Activated CD4-positive, CD25-positive, alpha-beta regulatory T cell treated with anti-CD3 and anti-CD28 coated beads, Interleukin-2, amount 50 U/mL, for 16 hours (primary cell): ENCODE results near the gene MYO1G.
"Not testable (repeated sequence)": the region's sequence is repeated elsewhere in the genome, so short reads cannot be mapped to it uniquely, and the experiment has no call there.

Source experiments
- DNase-seq: peaks from one replicate; pipeline ENCODE4 v3.0.0-alpha.2; 2020; ENCODE audit warnings: low read depth, low spot score

MYO1G gene

DNA sequence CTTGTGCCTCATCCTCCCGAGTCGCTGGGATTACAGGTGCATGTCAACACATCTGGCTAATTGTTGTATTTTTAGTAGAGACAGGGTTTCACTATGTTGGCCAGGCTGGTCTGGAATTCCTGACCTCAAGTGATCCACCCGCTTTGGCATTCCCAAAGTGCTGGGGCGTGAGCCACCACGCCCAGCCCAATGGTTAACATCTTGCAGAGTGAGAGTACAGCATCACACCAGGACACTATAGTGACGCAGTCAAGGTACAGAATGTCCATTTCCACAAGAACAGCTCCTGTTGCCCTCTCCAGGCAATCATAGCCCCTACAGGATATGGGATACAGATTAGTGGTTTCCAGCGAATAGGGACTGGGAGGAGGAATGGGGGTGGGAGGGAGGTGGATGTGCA is 34.0 kb downstream of the MYO1G start:
- DNase-seq, result no peak

DNA sequence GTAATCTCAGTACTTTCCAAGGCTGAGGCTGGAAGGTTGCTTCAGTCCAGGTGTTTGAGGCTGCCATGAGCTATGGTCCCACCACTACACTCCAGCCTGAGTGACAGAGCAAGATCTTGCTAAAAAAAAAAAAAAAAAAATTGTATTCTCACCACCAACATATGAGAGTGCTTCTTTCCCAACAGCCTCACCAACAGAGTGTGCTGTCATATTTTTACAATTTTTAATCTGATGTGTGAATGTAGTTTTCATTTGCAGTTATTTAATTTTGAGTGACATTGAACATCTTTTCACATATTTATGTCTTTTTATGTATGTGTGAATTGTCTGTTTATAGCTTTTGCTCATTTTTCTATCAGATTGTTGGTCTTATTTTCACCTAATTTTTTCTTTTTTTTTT is 35.2 kb downstream of the MYO1G start:
- DNase-seq, result no peak

GRCh38 chr7:44937426-44937825 is 41.4 kb downstream of the MYO1G start:
- no peak for DNase-seq

GRCh38 chr7:44936322-44936721 is 42.5 kb downstream of the MYO1G start:
- DNase-seq, result no peak

- DNase-seq, result no peak
These were observed 43.2 kb downstream of the MYO1G start for GRCh38 chr7:44935583-44935982.

DNA sequence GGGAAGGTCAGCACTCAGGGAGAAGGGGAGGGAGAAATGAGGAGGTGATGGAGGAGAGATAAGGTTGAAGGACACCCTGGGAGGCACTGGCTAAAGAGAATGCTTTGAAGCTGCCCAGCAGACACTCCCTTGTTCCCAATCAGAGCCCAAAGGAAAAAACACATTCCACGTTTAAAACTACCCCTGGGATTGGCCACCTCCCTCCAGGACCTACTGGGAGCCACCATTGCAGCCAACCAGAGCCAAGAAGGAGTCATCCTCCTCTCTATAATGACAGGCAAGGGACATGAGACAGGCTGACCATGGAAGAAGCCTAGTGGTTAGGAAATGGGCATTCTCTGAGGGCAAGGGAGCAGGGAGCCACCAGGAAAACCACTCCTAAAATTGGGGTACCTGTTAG is 43.8 kb downstream of the MYO1G start:
- no peak for DNase-seq

GRCh38 chr7:44934510-44934909 is 44.3 kb downstream of the MYO1G start:
- not testable (repeated sequence) for DNase-seq

DNA sequence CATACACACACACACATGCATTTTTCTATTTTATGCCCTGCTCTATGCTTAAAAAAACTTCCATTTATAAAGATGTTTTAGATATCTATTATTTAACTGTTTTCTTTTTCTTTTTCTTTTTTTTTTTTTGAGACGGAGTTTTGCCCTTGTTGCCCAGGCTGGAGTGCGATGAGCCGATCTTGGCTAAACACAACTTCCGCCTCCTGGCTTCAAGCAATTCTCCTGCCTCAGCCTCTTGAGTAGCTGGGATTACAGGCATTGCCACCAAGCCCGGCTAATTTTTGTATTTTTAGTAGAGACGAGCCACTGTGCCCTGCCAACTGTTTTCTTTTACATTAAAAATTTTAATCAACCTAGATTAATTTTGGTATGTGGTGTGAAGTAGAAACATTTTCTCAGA is 47.9 kb downstream of the MYO1G start:
- no peak for DNase-seq

DNA sequence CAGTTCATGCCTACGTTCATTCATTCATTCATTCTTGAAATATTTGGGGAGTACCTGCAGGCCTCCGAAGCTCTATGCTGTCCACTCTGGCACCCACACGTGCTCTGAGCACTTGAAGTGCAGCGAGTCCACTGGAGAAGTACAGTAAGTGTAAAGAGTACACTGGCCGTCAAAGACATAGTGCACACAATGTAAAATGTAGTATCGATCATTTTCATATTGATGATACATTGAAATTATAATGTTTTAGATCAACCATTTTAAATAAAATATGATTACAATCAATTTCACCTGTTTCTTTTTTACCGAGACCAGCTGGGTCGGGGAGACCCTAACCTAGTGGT is 56.5 kb downstream of the MYO1G start:
- DNase-seq, result no peak

GRCh38 chr7:44921607-44922350 is 57.0 kb downstream of the MYO1G start:
- peak; percentile 92 for DNase-seq

DNA sequence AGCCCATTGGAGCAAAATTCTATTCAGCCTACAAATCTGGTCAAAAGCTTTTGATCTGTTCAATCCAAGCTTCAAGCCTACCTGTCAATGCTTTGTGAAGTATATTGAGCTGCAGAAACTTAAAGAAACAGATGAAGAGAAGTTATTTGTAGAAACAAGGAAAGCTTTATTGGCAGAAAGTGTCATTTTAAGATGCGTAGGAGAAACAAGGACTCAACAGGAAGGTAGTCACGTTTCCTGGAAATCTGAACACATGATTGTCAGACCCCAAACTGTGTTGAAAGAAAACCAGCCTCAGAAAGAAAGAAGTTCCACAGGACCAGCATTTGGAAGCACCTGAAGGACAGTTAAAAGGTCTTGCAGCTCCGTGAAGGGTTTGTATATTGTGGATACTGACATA is 58.7 kb downstream of the MYO1G start:
- no peak for DNase-seq

GRCh38 chr7:44918029-44918428 is 60.8 kb downstream of the MYO1G start:
- no peak for DNase-seq

GRCh38 chr7:44917465-44917864 is 61.4 kb downstream of the MYO1G start:
- no peak for DNase-seq

- peak; percentile 38 for DNase-seq
These were observed 63.7 kb downstream of the MYO1G start for GRCh38 chr7:44914992-44915607.

GRCh38 chr7:44912775-44913347 is 66.0 kb downstream of the MYO1G start:
- DNase-seq, result no peak
